ENCODE measurements around the gene UBQLN3.

The UBQLN3 gene

DNA sequence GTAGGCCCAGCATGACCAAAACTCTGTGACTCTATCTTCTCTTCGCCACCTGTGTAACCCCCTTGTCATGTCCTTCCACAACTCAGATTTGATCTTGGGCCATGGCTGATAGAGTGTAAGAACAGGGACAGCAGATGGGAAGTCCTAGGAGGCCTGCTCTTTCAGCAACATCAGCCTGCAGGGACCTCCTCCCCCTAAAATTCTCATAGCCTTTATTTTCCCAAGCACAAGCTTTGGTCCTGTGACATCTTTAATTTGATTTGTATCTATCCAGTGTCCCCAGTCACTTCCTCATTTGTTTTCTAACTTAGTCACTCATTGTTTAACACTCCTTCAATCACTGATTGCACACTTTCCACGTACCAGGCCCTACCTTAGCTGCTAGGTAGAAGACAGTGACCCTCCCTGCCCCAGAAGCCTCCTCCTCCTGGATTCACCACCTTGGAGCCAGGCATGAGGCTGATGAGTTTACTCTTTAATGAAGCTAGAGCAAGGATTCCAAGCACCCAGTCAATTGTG is 5.3 kb downstream of the UBQLN3 start:
- no peak for DNase-seq

DNA sequence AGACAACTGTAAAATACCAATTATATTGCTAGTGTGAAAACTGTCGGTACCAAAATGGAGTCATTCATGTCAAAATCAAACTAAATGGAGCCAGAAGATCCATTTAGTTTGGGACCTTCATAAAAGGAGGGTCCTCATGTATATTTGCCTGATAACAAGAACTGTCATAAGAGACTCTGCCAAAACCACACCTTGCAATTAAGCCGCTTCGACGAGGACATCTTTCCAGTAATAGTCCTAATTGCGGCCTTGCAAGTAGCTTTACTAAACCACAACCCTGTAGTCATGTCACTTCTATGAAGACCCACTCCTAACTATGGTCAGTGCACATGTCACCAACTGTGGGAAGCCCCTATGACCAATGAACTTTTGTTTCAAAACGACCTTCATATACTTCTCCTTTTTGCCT is 9.4 kb downstream of the UBQLN3 start:
- no peak for DNase-seq

DNA sequence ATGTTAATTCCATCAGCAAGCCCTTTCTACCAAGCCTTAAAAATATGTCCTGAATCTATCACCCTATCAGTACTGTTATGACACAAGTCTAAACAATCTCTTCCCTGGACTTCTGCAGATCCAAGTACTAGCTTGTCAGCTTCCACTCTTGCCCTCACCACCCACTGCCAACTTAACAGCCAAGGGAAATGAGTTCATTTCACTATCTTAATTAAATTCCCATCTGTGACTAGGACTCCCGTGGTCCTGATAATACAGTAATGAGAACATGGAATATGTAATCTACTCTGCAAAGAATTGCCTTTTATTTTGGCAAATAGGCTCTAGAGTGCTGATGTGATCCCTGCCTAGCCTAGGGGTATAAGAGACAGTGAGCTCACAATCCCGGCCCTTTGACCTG is 10.1 kb downstream of the UBQLN3 start:
- DNase-seq = no peak

DNA sequence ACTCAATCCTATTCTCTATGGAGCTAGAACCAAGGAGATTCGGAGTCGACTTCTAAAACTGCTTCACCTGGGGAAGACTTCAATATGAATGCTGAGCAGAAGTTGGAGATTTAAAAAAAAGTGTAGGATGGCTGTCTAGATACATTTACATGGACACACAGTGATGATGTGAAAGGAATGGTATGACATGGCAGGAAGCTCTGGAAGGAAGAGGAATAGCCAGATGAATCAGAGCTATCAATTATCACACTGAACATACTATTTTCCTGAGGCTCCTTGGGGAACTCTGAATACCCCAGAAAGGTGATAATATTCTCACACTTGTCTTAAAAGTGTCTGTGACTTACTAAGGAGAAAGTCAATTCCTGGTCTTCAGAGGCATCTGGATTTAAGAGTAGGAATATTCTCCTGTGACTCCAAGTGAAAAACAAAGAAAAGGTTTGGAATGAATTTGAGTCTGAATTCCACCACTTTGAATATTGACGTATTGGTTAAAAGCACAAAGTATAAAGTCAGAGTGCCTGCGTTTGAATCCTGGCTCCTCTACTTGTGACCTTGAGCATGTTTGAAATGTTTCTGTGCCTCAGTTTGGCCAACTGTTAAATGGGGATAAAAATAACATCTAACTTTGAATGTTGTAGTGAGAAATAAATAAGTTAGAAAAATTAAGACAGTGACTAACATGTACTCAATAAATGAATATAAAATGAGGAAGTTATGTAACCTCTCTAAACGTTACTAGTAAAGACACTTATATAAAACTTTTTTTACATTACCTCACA is 20.0 kb downstream of the UBQLN3 start:
- no peak for DNase-seq

DNA sequence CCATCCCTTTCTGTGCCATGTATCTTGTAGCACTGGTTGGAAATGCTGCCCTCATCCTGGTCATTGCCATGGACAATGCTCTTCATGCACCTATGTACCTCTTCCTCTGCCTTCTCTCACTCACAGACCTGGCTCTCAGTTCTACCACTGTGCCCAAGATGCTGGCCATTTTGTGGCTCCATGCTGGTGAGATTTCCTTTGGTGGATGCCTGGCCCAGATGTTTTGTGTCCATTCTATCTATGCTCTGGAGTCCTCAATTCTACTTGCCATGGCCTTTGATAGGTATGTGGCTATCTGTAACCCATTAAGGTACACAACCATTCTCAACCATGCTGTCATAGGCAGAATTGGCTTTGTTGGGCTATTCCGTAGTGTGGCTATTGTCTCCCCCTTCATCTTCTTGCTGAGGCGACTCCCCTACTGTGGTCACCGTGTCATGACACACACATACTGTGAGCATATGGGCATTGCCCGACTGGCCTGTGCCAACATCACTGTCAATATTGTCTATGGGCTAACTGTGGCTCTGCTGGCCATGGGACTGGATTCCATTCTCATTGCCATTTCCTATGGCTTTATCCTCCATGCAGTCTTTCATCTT is 20.9 kb downstream of the UBQLN3 start:
- no peak for DNase-seq

DNA sequence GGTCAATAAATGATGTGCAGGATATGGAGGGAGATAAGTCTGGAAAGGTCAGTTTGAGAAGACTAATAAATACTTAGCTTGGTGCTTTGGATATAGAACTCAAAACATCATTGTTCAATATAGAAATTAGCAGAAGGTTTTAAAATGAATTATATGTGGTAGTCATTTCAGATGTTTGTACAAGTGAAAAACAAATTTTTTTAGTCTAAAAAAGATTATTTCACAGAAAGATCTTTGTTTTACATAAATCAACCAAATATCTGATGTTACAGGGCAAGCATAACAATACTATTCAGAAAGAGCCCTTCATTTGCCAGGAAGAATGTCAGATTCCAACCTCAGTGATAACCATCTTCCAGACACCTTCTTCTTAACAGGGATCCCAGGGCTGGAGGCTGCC is 21.4 kb downstream of the UBQLN3 start, which contains the start of gene OR52D1:
OR52D1 (plus strand) TSS at position 301 of the 400 bp plus-strand sequence; CDS start at position 323, 22 bp downstream.
- no peak for DNase-seq

DNA sequence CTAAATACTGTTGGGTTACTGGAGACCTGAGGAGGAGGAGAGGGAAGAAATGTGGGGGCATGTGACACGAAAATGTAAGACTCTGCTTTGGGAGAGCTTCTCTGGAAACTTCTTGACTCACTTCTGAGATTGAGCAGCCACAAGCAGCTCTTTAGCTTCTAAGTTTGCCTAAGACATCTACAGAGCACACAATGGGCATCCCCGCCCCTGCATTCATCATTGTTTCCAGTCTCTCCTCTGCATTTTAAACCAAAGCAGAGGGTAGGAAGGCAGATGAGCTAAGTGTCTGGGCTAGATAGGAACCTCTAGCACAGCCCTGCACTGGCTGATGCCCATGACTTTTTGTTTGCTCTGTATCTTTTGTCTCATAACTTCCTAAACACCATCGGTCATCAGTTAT is 23.3 kb downstream of the UBQLN3 start:
- no peak for DNase-seq

DNA sequence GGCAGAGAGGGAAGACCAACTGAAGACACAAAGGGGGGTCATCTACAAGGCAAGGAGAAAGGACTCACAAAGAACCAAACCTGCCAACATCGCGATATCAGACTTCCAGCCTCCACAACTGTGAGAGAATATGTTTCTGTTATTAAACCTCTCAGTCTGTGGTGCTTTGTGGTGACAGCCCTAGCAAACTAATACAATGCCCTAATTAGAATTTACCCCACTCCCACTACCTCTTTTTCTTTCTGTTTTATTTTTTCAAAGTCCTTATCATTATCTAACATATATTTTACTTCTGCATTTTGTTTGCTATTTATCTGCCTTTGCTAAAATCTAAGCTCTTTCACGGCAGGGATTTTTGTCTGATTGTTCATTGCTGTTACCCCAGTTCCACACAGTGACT is 23.8 kb downstream of the UBQLN3 start:
- no peak for DNase-seq

DNA sequence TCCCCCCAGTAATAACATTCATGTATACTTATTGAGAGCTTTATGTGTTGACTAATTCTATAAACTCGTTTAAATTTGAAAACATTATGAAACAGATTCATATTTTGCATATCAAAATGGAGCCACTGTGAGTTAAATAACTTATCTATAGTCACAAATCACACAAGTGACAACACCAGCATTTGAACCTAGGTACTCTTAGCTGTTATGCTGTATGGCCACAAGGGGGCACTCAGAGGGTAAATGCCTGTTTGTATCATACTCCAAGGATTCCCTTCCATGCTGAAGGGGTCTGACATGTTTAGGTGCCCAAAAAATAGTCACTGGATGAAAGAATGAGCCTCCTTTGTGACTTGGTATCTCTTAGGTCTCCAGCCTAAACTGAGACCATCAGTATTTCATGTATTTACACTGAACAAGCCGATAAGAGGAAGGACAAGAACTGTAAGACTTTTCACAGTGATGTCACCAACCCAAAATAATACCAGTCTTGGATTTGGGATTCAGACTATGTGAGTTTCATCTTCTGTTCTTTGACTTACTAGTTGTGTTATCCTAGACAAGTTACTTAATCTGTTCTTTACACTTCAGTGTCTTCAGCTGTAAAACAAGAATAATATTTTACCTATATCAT is 33.5 kb downstream of the UBQLN3 start:
- DNase-seq = peak; percentile 4

DNA sequence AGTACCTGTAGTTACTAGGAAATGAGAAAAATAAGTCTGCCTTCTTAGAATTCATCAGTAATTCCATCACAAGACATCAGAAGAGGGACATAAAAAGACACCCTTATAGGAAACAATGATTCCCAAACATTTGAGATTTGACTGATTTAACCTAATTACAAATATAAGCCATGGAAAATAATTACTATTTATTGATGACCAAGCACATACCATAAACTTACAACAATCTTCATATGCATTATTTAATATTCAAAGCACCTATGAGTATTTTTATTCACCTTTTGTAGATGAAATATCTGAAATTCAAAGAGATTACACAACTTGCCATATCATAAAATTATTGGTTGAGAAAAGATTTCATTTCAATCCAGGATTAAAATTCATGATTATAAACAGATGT is 35.8 kb downstream of the UBQLN3 start:
- DNase-seq = no peak

DNA sequence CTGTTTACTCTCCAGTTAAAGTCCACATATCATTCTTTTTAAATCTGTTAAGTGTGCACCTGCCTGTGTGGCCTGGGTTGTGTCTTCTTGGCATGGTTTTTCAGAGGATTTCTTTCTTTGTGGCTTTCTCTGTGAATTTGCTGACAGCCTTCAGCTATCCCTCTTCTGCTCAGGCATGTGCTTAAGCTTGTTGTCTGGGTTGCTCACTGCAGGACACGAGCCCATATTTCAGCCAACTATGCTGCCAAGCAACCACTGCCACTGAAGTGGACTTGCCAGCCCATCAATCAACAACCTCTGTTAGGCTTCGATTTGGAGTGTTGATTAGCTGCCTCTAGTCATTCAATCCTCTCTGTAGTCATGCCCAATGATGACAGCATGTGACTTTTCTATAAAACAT is 42.2 kb downstream of the UBQLN3 start:
- DNase-seq = no peak

DNA sequence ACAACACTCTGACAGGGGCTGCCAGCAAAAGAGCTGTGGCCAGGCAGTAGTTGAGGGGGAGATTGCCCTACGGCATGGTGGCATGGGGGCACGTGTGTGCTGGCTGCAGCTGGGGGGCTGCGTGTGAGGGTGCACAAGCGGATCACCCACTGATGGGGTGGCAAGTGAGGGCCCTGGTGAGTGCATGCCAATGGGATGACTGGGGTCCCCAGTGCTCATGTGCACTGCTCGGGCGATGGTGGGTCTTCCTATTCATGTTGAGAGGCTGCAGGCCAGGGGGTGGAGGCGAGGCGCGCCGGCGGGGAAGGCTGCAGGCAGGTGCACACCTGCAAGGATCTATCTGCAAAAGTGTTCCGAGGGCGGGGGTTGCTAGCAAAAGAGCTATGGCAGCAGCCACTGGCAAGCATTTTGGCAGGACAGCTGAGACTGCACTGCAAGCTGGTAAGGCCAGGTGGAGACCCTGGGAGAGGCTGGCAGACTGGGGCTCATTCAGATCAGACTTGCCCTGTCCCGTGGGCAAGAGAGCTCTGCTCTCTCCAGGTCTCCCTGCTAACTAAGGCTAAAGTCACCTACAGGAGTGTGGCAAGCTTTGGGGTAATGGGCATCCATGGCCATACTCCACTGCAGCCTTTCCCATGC is 48.7 kb downstream of the UBQLN3 start:
- DNase-seq = no peak
